Activated CD8-positive, alpha-beta T cell treated with anti-CD3 and anti-CD28 coated beads for 36 hours (primary cell): Measurements from ENCODE around the gene PAOX. TPM values are rescaled to one million over a fixed set of nuclear protein-coding genes. Genes with fewer than 3 reads are reported as not detected.
"Not testable (repeated sequence)": the region's sequence is repeated elsewhere in the genome, so short reads cannot be mapped to it uniquely, and the experiment has no call there.

Experiments
- ATAC-seq: fragments of 200-7000 bp; cut with Tn5 transposase; one replicate; pipeline ENCODE4 v1.10.0; 2021; ENCODE audit warnings: mild to moderate bottlenecking, moderate library complexity
- CTCF ChIA-PET: fragments of 350-600 bp; sonication (Branson Sonifier 250); formaldehyde crosslinking; loops from one replicate; lab custom pipeline; 2021; ENCODE audit warnings: antibody characterized with exemption; lab: Charles Lee
- POLR2A ChIA-PET: fragments of 350-600 bp; sonication (Branson Sonifier 250); formaldehyde crosslinking; loops from one replicate; lab custom pipeline; 2021; ENCODE audit warnings: antibody characterized with exemption; lab: Charles Lee
- DNase-seq: peaks from one replicate; pipeline ENCODE4 v3.0.0-alpha.2; 2020
- H3K27ac Mint-ChIP-seq: one replicate; pipeline ENCODE4 v1.8.0; 2021; ENCODE audit warnings: mild to moderate bottlenecking, mixed read lengths
- H3K27me3 Mint-ChIP-seq: one replicate; pipeline ENCODE4 v1.8.0; 2021; ENCODE audit warnings: mixed read lengths
- H3K36me3 Mint-ChIP-seq: one replicate; pipeline ENCODE4 v1.8.0; 2021; ENCODE audit warnings: low read depth, mixed read lengths
- H3K4me1 Mint-ChIP-seq: one replicate; pipeline ENCODE4 v1.8.0; 2021; ENCODE audit warnings: low read depth, mixed read lengths
- H3K4me3 Mint-ChIP-seq: one replicate; pipeline ENCODE4 v1.8.0; 2021; ENCODE audit warnings: mild to moderate bottlenecking, moderate library complexity, mixed read lengths
- H3K9me3 Mint-ChIP-seq: one replicate; pipeline ENCODE4 v1.8.0; 2021; ENCODE audit warnings: mixed read lengths
- intact Hi-C: fragments of 100-400 bp; cut with micrococcal nuclease; formaldehyde crosslinking; loops from one replicate; pipeline ENCODE4 v1.10.0; 2022
- total RNA-seq, 2 experiments: library from RNA; stranded (reverse); gene quantifications; one replicate each; pipeline ENCODE4 v1.2.3, GENCODE V29; 2021
- TF ChIP-seq, protein P1 (sequence below): fragments of 200-600 bp; IDR thresholded peaks from one replicate; pipeline ENCODE4 v1.8.0; 2022; ENCODE audit warnings: antibody characterized with exemption, mild to moderate bottlenecking

Gene PAOX
- total RNA-seq, 2 experiments from 2014 or later, result 4.2 to 4.6 TPM

DNA sequence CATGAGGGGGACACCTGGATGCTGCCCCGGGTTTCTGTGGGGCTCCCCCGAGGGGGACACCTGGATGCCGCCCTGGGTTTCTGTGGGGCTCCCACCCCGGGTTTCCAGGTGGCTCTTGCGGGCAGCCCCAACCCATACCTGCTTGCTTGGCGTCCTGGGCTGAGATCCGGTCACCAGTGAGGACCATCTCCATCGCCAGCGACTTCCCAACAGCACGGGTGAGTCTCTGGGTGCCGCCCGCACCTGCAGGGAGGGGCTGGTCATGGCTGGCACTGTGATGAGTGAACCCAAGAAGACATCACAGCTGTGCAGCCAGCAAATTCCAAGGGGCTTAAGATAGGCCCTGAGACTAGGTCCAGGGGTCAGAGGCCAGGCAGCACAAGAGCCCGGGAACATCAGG, 12.3 kb upstream of the PAOX start:
- ATAC-seq (no peak), DNase-seq (no peak)
- CTCF ChIA-PET, result no interaction called here
- POLR2A ChIA-PET, result no interaction called here
- H3K9me3 Mint-ChIP-seq, result no peaks in the 10 kb centered on the region
- H3K27ac Mint-ChIP-seq, result no peak overlapping the region
- no peaks in the 10 kb centered on the region for H3K27me3 Mint-ChIP-seq
- intact Hi-C loops, result no loop called here
- peaks cover 13% of the 10 kb centered on the region for H3K36me3 Mint-ChIP-seq
- H3K4me1 Mint-ChIP-seq, result peaks cover 11% of the 10 kb centered on the region
- H3K4me3 Mint-ChIP-seq, result no peak overlapping the region
- TF ChIP-seq, protein P1, sequence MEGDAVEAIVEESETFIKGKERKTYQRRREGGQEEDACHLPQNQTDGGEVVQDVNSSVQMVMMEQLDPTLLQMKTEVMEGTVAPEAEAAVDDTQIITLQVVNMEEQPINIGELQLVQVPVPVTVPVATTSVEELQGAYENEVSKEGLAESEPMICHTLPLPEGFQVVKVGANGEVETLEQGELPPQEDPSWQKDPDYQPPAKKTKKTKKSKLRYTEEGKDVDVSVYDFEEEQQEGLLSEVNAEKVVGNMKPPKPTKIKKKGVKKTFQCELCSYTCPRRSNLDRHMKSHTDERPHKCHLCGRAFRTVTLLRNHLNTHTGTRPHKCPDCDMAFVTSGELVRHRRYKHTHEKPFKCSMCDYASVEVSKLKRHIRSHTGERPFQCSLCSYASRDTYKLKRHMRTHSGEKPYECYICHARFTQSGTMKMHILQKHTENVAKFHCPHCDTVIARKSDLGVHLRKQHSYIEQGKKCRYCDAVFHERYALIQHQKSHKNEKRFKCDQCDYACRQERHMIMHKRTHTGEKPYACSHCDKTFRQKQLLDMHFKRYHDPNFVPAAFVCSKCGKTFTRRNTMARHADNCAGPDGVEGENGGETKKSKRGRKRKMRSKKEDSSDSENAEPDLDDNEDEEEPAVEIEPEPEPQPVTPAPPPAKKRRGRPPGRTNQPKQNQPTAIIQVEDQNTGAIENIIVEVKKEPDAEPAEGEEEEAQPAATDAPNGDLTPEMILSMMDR, result no peak

DNA sequence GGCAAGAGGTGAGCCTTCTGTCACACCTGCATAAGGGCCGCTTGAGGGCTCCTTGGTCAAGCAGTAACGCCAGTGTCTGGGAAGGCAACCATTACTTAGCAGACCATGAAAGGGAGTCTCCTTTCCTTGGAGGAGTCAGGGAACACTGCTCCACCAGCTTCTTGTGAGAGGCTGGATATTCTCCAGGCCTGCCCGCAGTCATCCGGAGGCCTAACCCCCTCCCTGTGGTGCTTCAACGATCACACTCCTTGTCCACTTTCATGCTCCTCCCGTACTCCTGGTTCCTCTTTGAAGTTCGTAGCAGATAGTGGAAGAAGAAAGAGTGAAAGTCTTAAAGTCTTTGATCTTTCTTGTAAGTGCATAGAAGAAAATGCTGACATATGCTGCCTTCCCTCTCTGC, 11.6 kb upstream of the PAOX start:
- H3K27ac Mint-ChIP-seq, intact Hi-C loops, H3K36me3 Mint-ChIP-seq, CTCF ChIA-PET, H3K4me3 Mint-ChIP-seq, H3K4me1 Mint-ChIP-seq, DNase-seq, H3K9me3 Mint-ChIP-seq, H3K27me3 Mint-ChIP-seq, ATAC-seq: not testable (repeated sequence)
- POLR2A ChIA-PET, result interaction anchor here (1.0 kb wide), 1 partner anchor 10 kb away, joined by 3 read pairs; the partner anchor contains the start of gene FUOM

DNA sequence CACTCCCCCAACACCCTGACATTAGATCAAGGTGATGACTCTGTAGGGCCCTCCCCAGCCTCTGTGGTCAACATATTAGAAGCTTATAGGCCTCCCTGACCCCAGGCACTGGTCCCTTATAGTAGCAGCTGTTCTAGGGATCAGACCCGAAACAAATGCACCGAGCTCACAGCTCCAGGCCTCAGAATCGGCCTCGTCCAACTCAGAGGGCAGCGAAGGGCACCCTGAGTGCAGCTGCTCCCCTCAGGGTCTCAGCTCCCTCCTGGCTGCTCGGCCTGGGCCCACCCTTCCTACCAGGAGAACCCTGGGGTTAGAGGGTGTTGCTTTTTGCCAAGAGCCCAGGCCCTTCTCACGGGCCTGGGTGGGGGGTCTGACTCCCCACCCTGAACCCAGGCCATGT, 10.9 kb upstream of the PAOX start:
- TF ChIP-seq, protein P1, result no peak
- Mint-ChIP-seq H3K4me1 (peaks cover 8% of the 10 kb centered on the region), H3K27me3 (no peaks in the 10 kb centered on the region), H3K9me3 (no peaks in the 10 kb centered on the region), H3K36me3 (peaks cover 5% of the 10 kb centered on the region), H3K4me3 (no peak overlapping the region), H3K27ac (no peak overlapping the region)
- DNase-seq, result no peak
- CTCF ChIA-PET, result no interaction called here
- POLR2A ChIA-PET, result interaction anchor here (1.0 kb wide), 1 partner anchor 10 kb away, joined by 3 read pairs; the partner anchor contains the start of gene FUOM
- intact Hi-C loops, result no loop called here
- no peak for ATAC-seq

DNA sequence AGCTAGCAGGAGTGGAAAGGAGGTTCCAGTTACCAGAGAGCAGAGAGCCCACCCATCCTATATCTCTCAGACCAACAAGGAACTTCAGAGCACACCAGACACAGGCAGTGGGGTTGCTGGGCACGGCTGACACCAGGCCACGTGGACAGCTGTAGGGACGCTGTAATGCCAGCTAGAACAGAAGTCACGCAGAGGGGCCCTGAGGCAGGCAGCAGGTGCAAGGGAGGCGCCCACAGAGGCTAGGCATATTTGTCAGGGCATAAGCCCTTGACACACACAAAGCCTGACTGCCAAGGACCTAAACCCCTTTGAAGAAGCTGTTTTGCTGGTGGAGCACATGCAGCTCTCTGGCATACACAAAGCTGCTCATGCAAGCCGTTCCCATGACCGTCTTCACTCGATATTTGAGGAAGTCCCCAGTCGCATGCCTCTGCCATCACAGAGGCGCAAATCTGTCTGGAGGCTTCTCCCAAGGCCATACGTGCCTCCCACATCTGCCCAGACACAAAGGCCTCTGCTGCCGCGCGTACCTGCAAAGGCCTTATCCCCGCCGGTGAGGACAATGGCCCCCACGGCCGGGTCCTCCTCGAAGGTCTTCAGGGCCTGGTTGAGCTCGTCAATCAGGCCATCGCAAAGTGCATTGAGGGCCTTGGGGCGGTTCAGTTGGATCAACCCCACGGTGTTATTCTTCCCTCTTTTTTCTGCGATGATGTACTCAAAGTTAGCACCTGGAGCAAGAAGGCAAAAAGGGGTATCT, 8.9 kb upstream of the PAOX start:
- Mint-ChIP-seq H3K36me3 (peaks cover 5% of the 10 kb centered on the region), H3K9me3 (no peaks in the 10 kb centered on the region), H3K4me3 (no peak overlapping the region), H3K4me1 (peaks cover 11% of the 10 kb centered on the region), H3K27ac (no peak overlapping the region), H3K27me3 (no peaks in the 10 kb centered on the region)
- ChIA-PET POLR2A (interaction anchor here (0.7 to 1.3 kb wide), 3 partner anchors 9 to 12 kb away, joined by 3 to 5 read pairs (median 3); partner anchors contain the start of gene FUOM), CTCF (interaction anchor here (2.7 kb wide), 1 partner anchor 41 kb away, joined by 7 read pairs; no protein-coding TSS in a partner anchor)
- DNase-seq (no peak), ATAC-seq (no peak)
- TF ChIP-seq, protein P1, result no peak
- intact Hi-C loops, result no loop called here

DNA sequence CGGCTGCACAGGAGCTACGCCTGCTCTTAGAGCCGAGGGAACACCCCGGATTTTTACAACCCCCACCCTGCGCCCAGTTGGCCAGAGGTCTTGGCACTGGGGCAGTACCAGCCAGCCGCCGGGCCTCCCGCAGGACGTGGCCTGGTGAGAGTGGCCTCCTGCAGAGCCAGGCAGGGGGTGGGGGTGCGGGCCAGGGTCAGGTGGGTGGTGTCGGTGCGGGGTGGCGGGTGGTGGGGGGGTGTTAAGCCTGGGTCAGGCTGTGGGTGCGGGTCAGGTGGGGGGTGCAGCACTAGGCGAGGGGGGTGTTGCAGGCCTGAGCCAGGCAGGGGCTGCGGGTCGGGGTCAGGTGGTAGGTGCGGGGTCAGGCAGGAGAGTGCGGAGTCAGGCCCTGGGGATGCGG, 6.6 kb upstream of the PAOX start:
- ATAC-seq, result no peak
- H3K36me3 Mint-ChIP-seq, result peaks cover 5% of the 10 kb centered on the region
- ChIA-PET POLR2A (interaction anchor here (1.3 to 1.5 kb wide), 2 partner anchors 11 to 17 kb away, joined by 8 to 10 read pairs; no protein-coding TSS in a partner anchor), CTCF (interaction anchor here (0.8 to 1.2 kb wide), 3 partner anchors 11 to 44 kb away, joined by 3 to 5 read pairs (median 3); no protein-coding TSS in a partner anchor)
- H3K4me3 Mint-ChIP-seq, result peak overlapping the region; percentile 64
- H3K27me3 Mint-ChIP-seq, result no peaks in the 10 kb centered on the region
- no peaks in the 10 kb centered on the region for H3K9me3 Mint-ChIP-seq
- TF ChIP-seq, protein P1, result no peak
- peaks cover 11% of the 10 kb centered on the region for H3K4me1 Mint-ChIP-seq
- intact Hi-C loops, result no loop called here
- DNase-seq, result no peak
- H3K27ac Mint-ChIP-seq, result no peak overlapping the region
